T-helper 1 cell treated with Interleukin-12 subunit alpha and Interleukin-12 subunit beta and Interleukin-4 antibody, amounts not matched to agents 30 μg/mL and 1 μg/mL, for 36 hours (primary cell): ENCODE data around the gene RYR2.

ENCODE experiments used
- H3K27ac Mint-ChIP-seq: one replicate; pipeline ENCODE4 v1.8.0; 2021; ENCODE audit warnings: mild to moderate bottlenecking, mixed read lengths
- H3K27me3 Mint-ChIP-seq: one replicate; pipeline ENCODE4 v1.8.0; 2021; ENCODE audit warnings: low read depth, mixed read lengths
- H3K36me3 Mint-ChIP-seq: one replicate; pipeline ENCODE4 v1.8.0; 2021; ENCODE audit warnings: low read depth, mixed read lengths
- H3K4me1 Mint-ChIP-seq: one replicate; pipeline ENCODE4 v1.8.0; 2021; ENCODE audit warnings: low read depth, mixed read lengths
- H3K4me3 Mint-ChIP-seq: one replicate; pipeline ENCODE4 v1.8.0; 2021; ENCODE audit warnings: mild to moderate bottlenecking, moderate library complexity, mixed read lengths
- H3K9me3 Mint-ChIP-seq: one replicate; pipeline ENCODE4 v1.8.0; 2021; ENCODE audit warnings: mixed read lengths

The RYR2 gene

GRCh38 chr1:237204841-237205240 lies 162.9 kb downstream of the RYR2 start:
- H3K27me3 Mint-ChIP-seq: no peaks in the 10 kb centered on the region
- no peaks in the 10 kb centered on the region for H3K4me1 Mint-ChIP-seq
- no peak overlapping the region for H3K4me3 Mint-ChIP-seq
- H3K27ac Mint-ChIP-seq: no peak overlapping the region
- H3K9me3 Mint-ChIP-seq: no peaks in the 10 kb centered on the region
- no peaks in the 10 kb centered on the region for H3K36me3 Mint-ChIP-seq

- H3K36me3 Mint-ChIP-seq: no peaks in the 10 kb centered on the region
- H3K4me3 Mint-ChIP-seq: no peak overlapping the region
- H3K9me3 Mint-ChIP-seq: no peaks in the 10 kb centered on the region
- H3K27me3 Mint-ChIP-seq: no peaks in the 10 kb centered on the region
- no peaks in the 10 kb centered on the region for H3K4me1 Mint-ChIP-seq
- H3K27ac Mint-ChIP-seq: no peak overlapping the region
These were observed 163.5 kb downstream of the RYR2 start for GRCh38 chr1:237205400-237206064.

GRCh38 chr1:237206065-237206414 lies 164.1 kb downstream of the RYR2 start:
- Mint-ChIP-seq H3K9me3 (no peaks in the 10 kb centered on the region), H3K27me3 (no peaks in the 10 kb centered on the region), H3K4me3 (no peak overlapping the region), H3K4me1 (no peaks in the 10 kb centered on the region), H3K36me3 (no peaks in the 10 kb centered on the region), H3K27ac (no peak overlapping the region)

- no peaks in the 10 kb centered on the region for H3K9me3 Mint-ChIP-seq
- no peak overlapping the region for H3K27ac Mint-ChIP-seq
- no peaks in the 10 kb centered on the region for H3K36me3 Mint-ChIP-seq
- no peaks in the 10 kb centered on the region for H3K4me1 Mint-ChIP-seq
- no peaks in the 10 kb centered on the region for H3K27me3 Mint-ChIP-seq
- H3K4me3 Mint-ChIP-seq: no peak overlapping the region
These were observed 169.0 kb downstream of the RYR2 start for GRCh38 chr1:237211031-237211430.

GRCh38 chr1:237211540-237211939 lies 169.6 kb downstream of the RYR2 start:
- Mint-ChIP-seq H3K36me3 (no peaks in the 10 kb centered on the region), H3K9me3 (no peaks in the 10 kb centered on the region), H3K27ac (no peak overlapping the region), H3K4me3 (no peak overlapping the region), H3K4me1 (no peaks in the 10 kb centered on the region), H3K27me3 (no peaks in the 10 kb centered on the region)

- Mint-ChIP-seq H3K36me3 (no peaks in the 10 kb centered on the region), H3K4me3 (no peak overlapping the region), H3K9me3 (no peaks in the 10 kb centered on the region), H3K27me3 (no peaks in the 10 kb centered on the region), H3K27ac (no peak overlapping the region), H3K4me1 (no peaks in the 10 kb centered on the region)
These were observed 178.0 kb downstream of the RYR2 start for GRCh38 chr1:237219751-237220642.

GRCh38 chr1:237223419-237223818 lies 181.4 kb downstream of the RYR2 start:
- no peaks in the 10 kb centered on the region for H3K36me3 Mint-ChIP-seq
- H3K27me3 Mint-ChIP-seq: no peaks in the 10 kb centered on the region
- H3K9me3 Mint-ChIP-seq: no peaks in the 10 kb centered on the region
- no peak overlapping the region for H3K27ac Mint-ChIP-seq
- no peaks in the 10 kb centered on the region for H3K4me1 Mint-ChIP-seq
- no peak overlapping the region for H3K4me3 Mint-ChIP-seq

GRCh38 chr1:237226177-237226944 lies 184.4 kb downstream of the RYR2 start:
- no peaks in the 10 kb centered on the region for H3K4me1 Mint-ChIP-seq
- H3K27ac Mint-ChIP-seq: no peak overlapping the region
- H3K4me3 Mint-ChIP-seq: no peak overlapping the region
- no peaks in the 10 kb centered on the region for H3K36me3 Mint-ChIP-seq
- no peaks in the 10 kb centered on the region for H3K9me3 Mint-ChIP-seq
- H3K27me3 Mint-ChIP-seq: no peaks in the 10 kb centered on the region

- Mint-ChIP-seq H3K9me3 (no peaks in the 10 kb centered on the region), H3K4me1 (no peaks in the 10 kb centered on the region), H3K27ac (no peak overlapping the region), H3K4me3 (no peak overlapping the region), H3K27me3 (no peaks in the 10 kb centered on the region), H3K36me3 (no peaks in the 10 kb centered on the region)
These were observed 185.5 kb downstream of the RYR2 start for GRCh38 chr1:237227476-237227875.

- Mint-ChIP-seq H3K27me3 (no peaks in the 10 kb centered on the region), H3K4me3 (no peak overlapping the region), H3K36me3 (no peaks in the 10 kb centered on the region)
These were observed 186.4 kb downstream of the RYR2 start for GRCh38 chr1:237228421-237228820.

GRCh38 chr1:237229333-237229732 lies 187.3 kb downstream of the RYR2 start:
- Mint-ChIP-seq H3K4me1 (no peaks in the 10 kb centered on the region), H3K9me3 (no peaks in the 10 kb centered on the region), H3K27me3 (no peaks in the 10 kb centered on the region), H3K27ac (no peak overlapping the region), H3K4me3 (no peak overlapping the region), H3K36me3 (no peaks in the 10 kb centered on the region)

More at GRCh38 chr1:237228421-237228820, 186.4 kb downstream of the RYR2 start:
- H3K4me1 Mint-ChIP-seq: no peaks in the 10 kb centered on the region
- H3K9me3 Mint-ChIP-seq: no peaks in the 10 kb centered on the region
- H3K27ac Mint-ChIP-seq: no peak overlapping the region

GRCh38 chr1:237232501-237232900 lies 190.5 kb downstream of the RYR2 start:
- Mint-ChIP-seq H3K9me3 (no peaks in the 10 kb centered on the region), H3K27me3 (no peaks in the 10 kb centered on the region), H3K4me1 (no peaks in the 10 kb centered on the region), H3K36me3 (no peaks in the 10 kb centered on the region), H3K4me3 (no peak overlapping the region), H3K27ac (no peak overlapping the region)

GRCh38 chr1:237235091-237235490 lies 193.1 kb downstream of the RYR2 start:
- Mint-ChIP-seq H3K4me3 (no peak overlapping the region), H3K27ac (no peak overlapping the region), H3K36me3 (no peaks in the 10 kb centered on the region), H3K9me3 (no peaks in the 10 kb centered on the region), H3K4me1 (no peaks in the 10 kb centered on the region), H3K27me3 (no peaks in the 10 kb centered on the region)

GRCh38 chr1:237237721-237238120 lies 195.7 kb downstream of the RYR2 start:
- no peaks in the 10 kb centered on the region for H3K27me3 Mint-ChIP-seq
- no peaks in the 10 kb centered on the region for H3K4me1 Mint-ChIP-seq
- H3K27ac Mint-ChIP-seq: no peak overlapping the region
- no peaks in the 10 kb centered on the region for H3K9me3 Mint-ChIP-seq
- no peak overlapping the region for H3K4me3 Mint-ChIP-seq
- H3K36me3 Mint-ChIP-seq: no peaks in the 10 kb centered on the region

- Mint-ChIP-seq H3K9me3 (no peaks in the 10 kb centered on the region), H3K4me1 (no peaks in the 10 kb centered on the region), H3K27me3 (no peaks in the 10 kb centered on the region), H3K27ac (no peak overlapping the region), H3K4me3 (no peak overlapping the region), H3K36me3 (no peaks in the 10 kb centered on the region)
These were observed 197.3 kb downstream of the RYR2 start for GRCh38 chr1:237239248-237239647.
